ENCODE data around the gene FOXO1. TPM values are rescaled to one million over a fixed set of nuclear protein-coding genes. Genes with fewer than 3 reads are reported as not detected.

Gene FOXO1
- total RNA-seq, 4 donors from 2014 or later: 50.7 to 67.2 (median 60.3) TPM

GRCh38 chr13:40583738-40584137 lies 82.7 kb downstream of the FOXO1 start:
- no peak overlapping the region for H3K27ac ChIP-seq
- no peaks in the 10 kb centered on the region for H3K36me3 ChIP-seq
- TF ChIP-seq, protein P1, sequence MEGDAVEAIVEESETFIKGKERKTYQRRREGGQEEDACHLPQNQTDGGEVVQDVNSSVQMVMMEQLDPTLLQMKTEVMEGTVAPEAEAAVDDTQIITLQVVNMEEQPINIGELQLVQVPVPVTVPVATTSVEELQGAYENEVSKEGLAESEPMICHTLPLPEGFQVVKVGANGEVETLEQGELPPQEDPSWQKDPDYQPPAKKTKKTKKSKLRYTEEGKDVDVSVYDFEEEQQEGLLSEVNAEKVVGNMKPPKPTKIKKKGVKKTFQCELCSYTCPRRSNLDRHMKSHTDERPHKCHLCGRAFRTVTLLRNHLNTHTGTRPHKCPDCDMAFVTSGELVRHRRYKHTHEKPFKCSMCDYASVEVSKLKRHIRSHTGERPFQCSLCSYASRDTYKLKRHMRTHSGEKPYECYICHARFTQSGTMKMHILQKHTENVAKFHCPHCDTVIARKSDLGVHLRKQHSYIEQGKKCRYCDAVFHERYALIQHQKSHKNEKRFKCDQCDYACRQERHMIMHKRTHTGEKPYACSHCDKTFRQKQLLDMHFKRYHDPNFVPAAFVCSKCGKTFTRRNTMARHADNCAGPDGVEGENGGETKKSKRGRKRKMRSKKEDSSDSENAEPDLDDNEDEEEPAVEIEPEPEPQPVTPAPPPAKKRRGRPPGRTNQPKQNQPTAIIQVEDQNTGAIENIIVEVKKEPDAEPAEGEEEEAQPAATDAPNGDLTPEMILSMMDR (IDR thresholded peaks at IDR 0.05): no peak
- TF ChIP-seq POLR2A (IDR thresholded peaks at IDR 0.05): no peak
- TF ChIP-seq POLR2AphosphoS5 (IDR thresholded peaks at IDR 0.05): no peak
- TF ChIP-seq EP300 (IDR thresholded peaks at IDR 0.05): no peak
- H3K9me3 ChIP-seq: no peaks in the 10 kb centered on the region
- DNase-seq (ENCODE audit: low spot score in 2 of 2): no peak
- H3K4me1 ChIP-seq: peaks cover 40% of the 10 kb centered on the region
- no peaks in the 10 kb centered on the region for H3K27me3 ChIP-seq
- H3K4me3 ChIP-seq: no peak overlapping the region

GRCh38 chr13:40582531-40582930 lies 83.9 kb downstream of the FOXO1 start:
- no peak for DNase-seq (ENCODE audit: low spot score in 2 of 2)
- Histone ChIP-seq H3K9me3 (no peaks in the 10 kb centered on the region), H3K27ac (no peak overlapping the region), H3K27me3 (no peaks in the 10 kb centered on the region), H3K4me3 (no peak overlapping the region), H3K4me1 (peaks cover 30% of the 10 kb centered on the region), H3K36me3 (no peaks in the 10 kb centered on the region)
- 94% methylated on average over 2 of the region's 2 CpGs for WGBS
- no peak for TF ChIP-seq POLR2AphosphoS5 (IDR thresholded peaks at IDR 0.05)
- no peak for TF ChIP-seq EP300 (IDR thresholded peaks at IDR 0.05)
- TF ChIP-seq, protein P1 (IDR thresholded peaks at IDR 0.05): no peak
- TF ChIP-seq POLR2A (IDR thresholded peaks at IDR 0.05): no peak

- TF ChIP-seq, protein P1 (IDR thresholded peaks at IDR 0.05): no peak
- no peak for TF ChIP-seq POLR2A (IDR thresholded peaks at IDR 0.05)
- no peak for TF ChIP-seq EP300 (IDR thresholded peaks at IDR 0.05)
- no peak for TF ChIP-seq POLR2AphosphoS5 (IDR thresholded peaks at IDR 0.05)
- Histone ChIP-seq H3K4me1 (peaks cover 28% of the 10 kb centered on the region), H3K27ac (no peak overlapping the region), H3K9me3 (no peaks in the 10 kb centered on the region), H3K36me3 (no peaks in the 10 kb centered on the region), H3K4me3 (no peak overlapping the region), H3K27me3 (no peaks in the 10 kb centered on the region)
- WGBS: 68% methylated on average over 1 of the region's 1 CpG
- no peak for DNase-seq (ENCODE audit: low spot score in 2 of 2)
These were observed 85.2 kb downstream of the FOXO1 start for GRCh38 chr13:40581277-40581579.

GRCh38 chr13:40580566-40581276 lies 85.7 kb downstream of the FOXO1 start:
- H3K27ac ChIP-seq: no peak overlapping the region
- no peak overlapping the region for H3K4me3 ChIP-seq
- 81% methylated on average over 7 of the region's 7 CpGs for WGBS
- no peaks in the 10 kb centered on the region for H3K27me3 ChIP-seq
- no peaks in the 10 kb centered on the region for H3K36me3 ChIP-seq
- TF ChIP-seq POLR2A (IDR thresholded peaks at IDR 0.05): no peak
- TF ChIP-seq, protein P1 (IDR thresholded peaks at IDR 0.05): no peak
- TF ChIP-seq POLR2AphosphoS5 (IDR thresholded peaks at IDR 0.05): no peak
- no peak for TF ChIP-seq EP300 (IDR thresholded peaks at IDR 0.05)
- H3K9me3 ChIP-seq: no peaks in the 10 kb centered on the region
- DNase-seq (ENCODE audit: low spot score in 2 of 2): no peak
- H3K4me1 ChIP-seq: peaks cover 25% of the 10 kb centered on the region

- WGBS: 94% methylated on average over 2 of the region's 2 CpGs
- Histone ChIP-seq H3K27ac (no peak overlapping the region), H3K36me3 (no peaks in the 10 kb centered on the region), H3K4me3 (no peak overlapping the region), H3K27me3 (no peaks in the 10 kb centered on the region), H3K4me1 (peaks cover 19% of the 10 kb centered on the region), H3K9me3 (no peaks in the 10 kb centered on the region)
- DNase-seq (ENCODE audit: low spot score in 2 of 2): no peak
- TF ChIP-seq POLR2AphosphoS5 (IDR thresholded peaks at IDR 0.05) (no peak), EP300 (IDR thresholded peaks at IDR 0.05) (no peak), POLR2A (IDR thresholded peaks at IDR 0.05) (no peak)
- TF ChIP-seq, protein P1 (IDR thresholded peaks at IDR 0.05): no peak
These were observed 86.9 kb downstream of the FOXO1 start for GRCh38 chr13:40579535-40579934.

Measured in suprapubic skin (tissue), 4 donors.